GM12874 (cell line): ENCODE results near the gene FEZF1.

Source experiments
- CTCF ChIP-seq: IDR thresholded peaks from 2 replicates; pipeline ENCODE4 v1.5.1; 2011; ENCODE audit warnings: low read depth, mild to moderate bottlenecking, control low read depth, low read length, moderate library complexity; ENCODE audit not compliant: insufficient read depth

Gene FEZF1

GRCh38 chr7:122305475-122306319 lies 1.1 kb upstream of the FEZF1 start:
- no peak for TF ChIP-seq CTCF

- TF ChIP-seq CTCF, result no peak
These were observed 459 bp upstream of the FEZF1 start for GRCh38 chr7:122304996-122305421.

- no peak for TF ChIP-seq CTCF
These were observed 825 bp downstream of the FEZF1 start for GRCh38 chr7:122303531-122304318.

- no peak for TF ChIP-seq CTCF
These were observed 1.6 kb downstream of the FEZF1 start for GRCh38 chr7:122302761-122303530.

GRCh38 chr7:122301858-122302760 lies 2.4 kb downstream of the FEZF1 start:
- no peak for TF ChIP-seq CTCF

- TF ChIP-seq CTCF, result no peak
These were observed 3.4 kb downstream of the FEZF1 start for GRCh38 chr7:122300956-122301833.
